ENCODE results near the gene MYO9A. TPM values are rescaled to one million over a fixed set of nuclear protein-coding genes. Genes with fewer than 3 reads are reported as not detected.
A peak's percentile ranks its signal among the peaks of the same experiment; 100 is the strongest.

The MYO9A gene
- polyA plus RNA-seq (ENCODE audit: insufficient read length in 12 of 12): 100 to 1,000 TPM in 1 of 12 donors, 10 to 100 TPM in 11; 26.1 to 399 (median 30.5) TPM
- long read RNA-seq, donor 1, partial matches to known transcripts: 21 of 22 reads
- long read RNA-seq, donor 1, other reads (novel, unspliced or antisense): 0 of 22 reads
- long read RNA-seq, donor 2: 0 reads
- long read RNA-seq, donor 3, partial matches to known transcripts: 0 of 1 reads
- long read RNA-seq, donor 3, other reads (novel, unspliced or antisense): 0 of 1 reads
- long read RNA-seq, donor 4, partial matches to known transcripts: 0 of 1 reads
- long read RNA-seq, donor 4, other reads (novel, unspliced or antisense): 0 of 1 reads
- long read RNA-seq, donor 5, partial matches to known transcripts: 0 of 1 reads
- long read RNA-seq, donor 5, other reads (novel, unspliced or antisense): 0 of 1 reads
- long read RNA-seq, donor 6, partial matches to known transcripts: 0 of 1 reads
- long read RNA-seq, donor 6, other reads (novel, unspliced or antisense): 0 of 1 reads
- long read RNA-seq, donor 7: 0 reads
- long read RNA-seq, donor 8, partial matches to known transcripts: 5 of 7 reads
- long read RNA-seq, donor 8, other reads (novel, unspliced or antisense): 0 of 7 reads
- long read RNA-seq, donor 9: 0 reads
- long read RNA-seq, donor 10, full-length matches to known transcripts: 2 of 2 reads
- long read RNA-seq, donor 10, partial matches to known transcripts: 0 of 2 reads
- long read RNA-seq, donor 10, other reads (novel, unspliced or antisense): 0 of 2 reads
- long read RNA-seq, donor 11, full-length matches to known transcripts: 3 of 3 reads
- long read RNA-seq, donor 11, partial matches to known transcripts: 0 of 3 reads
- long read RNA-seq, donor 11, other reads (novel, unspliced or antisense): 0 of 3 reads

DNA sequence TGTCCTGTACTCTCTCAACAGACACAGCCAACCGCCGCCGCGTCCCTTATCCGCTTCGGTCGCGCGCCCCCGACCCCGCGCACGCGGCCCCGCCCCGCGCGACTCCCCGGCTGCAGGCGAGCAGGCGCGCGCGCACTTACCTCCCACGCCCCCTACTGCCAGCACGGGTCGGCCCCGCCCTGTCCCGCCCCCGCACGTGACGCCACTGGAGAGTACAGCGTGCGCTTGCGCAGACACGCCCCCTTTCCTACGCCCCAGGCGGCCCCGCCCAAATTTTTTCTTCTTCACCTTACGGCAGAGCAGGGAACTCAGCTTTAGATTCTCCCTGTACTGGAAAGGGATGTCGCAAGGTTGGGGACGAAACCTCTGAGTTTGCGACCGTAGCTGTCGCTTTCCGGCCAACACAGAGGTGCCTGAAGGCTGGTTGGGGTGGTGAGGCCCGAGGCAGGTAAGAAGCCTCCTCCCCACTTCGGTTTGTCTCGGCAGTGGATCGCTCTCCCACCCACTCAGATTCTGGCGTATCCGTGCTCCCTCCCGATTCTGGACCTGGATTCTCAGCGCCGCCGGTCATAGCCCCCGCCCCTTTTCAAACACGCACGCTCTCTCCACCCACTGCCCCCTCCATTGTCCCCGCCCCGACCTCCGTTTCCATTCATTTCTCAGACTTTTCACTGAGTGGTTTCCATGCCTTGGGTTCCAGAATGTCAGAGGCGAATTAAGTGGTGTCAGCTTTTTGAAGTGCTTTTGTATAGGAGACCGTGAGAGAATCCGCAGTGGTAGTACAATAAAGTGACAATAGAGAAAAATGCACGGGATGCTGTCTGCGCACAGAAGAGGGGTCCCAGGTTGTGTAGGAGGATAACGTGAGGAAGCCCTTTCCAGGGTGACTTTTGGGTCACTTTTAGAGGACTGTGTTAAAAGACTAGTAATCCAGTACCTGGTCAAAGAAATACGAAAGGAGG is at the start of gene MYO9A, which contains the start of gene SENP8:
Gene MYO9A (minus strand): TSS at position 134 of the 962 bp plus-strand sequence. CDS start 71,587 bp downstream, outside the sequence.
Gene SENP8 (plus strand): TSS at position 387 of the 962 bp plus-strand sequence. CDS start 21,221 bp downstream, outside the sequence.
- peak; percentile 99 for DNase-seq

DNA sequence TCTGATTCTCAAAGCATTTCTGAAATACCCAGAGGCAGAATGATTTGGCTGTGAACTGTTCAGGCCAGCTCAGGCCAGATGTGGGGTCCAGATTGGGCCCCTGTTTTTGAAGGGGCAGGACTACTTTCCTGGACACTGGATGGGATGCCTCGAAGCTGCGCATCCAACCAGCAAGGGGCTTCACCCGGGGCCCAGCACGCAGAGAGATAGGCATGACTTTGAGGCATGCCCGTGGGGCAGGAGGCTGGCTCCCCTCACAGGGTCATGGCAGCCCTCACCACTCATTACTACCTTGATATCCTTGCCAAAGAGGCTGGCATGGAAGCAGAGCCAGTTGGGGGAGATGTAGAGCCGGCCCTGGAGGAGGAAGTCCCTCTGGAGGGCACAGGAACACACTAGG is 49.5 kb upstream of the MYO9A start:
- DNase-seq: no peak

GRCh38 chr15:72166716-72167417 is 48.9 kb upstream of the MYO9A start:
- no peak for DNase-seq

DNA sequence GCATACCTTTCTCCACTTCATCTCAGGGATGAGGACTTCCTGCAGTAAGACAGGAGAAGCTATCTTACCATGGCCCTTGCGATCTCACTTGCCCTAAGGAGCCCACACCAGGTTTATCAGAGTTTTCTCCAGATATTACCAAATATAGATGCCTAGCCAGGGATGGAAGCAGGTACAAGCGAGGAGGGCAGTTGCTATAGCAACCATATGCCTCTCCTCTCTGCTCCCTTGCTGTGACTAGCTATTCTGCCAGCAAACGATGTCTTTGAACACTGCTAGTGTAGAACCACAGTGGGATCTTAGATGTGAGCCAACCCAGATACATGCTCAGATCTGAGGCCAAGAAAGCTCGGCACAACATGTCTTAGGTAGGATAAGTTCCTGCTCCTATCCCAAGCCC is 45.8 kb upstream of the MYO9A start:
- DNase-seq: no peak

DNA sequence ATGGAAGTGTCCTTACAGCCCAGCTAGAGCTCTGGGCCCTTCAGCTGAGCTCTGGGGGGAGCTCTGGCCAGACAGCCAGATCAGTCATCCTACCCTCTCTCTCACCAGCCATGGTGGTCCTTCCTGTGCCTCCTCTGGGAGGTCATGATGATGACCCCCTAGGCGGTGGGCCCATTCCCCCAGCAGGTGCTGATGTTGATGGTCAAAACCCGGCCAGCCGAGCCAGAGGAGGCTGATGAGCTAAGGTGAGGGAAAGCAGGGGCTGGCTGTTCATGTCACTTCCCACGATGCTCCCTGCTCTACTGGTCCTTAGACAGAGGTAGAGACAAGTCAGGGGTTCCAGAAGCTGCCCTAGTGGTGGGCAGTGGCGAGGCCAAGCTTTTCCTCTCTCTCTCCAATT is 44.6 kb upstream of the MYO9A start:
- no peak for DNase-seq

DNA sequence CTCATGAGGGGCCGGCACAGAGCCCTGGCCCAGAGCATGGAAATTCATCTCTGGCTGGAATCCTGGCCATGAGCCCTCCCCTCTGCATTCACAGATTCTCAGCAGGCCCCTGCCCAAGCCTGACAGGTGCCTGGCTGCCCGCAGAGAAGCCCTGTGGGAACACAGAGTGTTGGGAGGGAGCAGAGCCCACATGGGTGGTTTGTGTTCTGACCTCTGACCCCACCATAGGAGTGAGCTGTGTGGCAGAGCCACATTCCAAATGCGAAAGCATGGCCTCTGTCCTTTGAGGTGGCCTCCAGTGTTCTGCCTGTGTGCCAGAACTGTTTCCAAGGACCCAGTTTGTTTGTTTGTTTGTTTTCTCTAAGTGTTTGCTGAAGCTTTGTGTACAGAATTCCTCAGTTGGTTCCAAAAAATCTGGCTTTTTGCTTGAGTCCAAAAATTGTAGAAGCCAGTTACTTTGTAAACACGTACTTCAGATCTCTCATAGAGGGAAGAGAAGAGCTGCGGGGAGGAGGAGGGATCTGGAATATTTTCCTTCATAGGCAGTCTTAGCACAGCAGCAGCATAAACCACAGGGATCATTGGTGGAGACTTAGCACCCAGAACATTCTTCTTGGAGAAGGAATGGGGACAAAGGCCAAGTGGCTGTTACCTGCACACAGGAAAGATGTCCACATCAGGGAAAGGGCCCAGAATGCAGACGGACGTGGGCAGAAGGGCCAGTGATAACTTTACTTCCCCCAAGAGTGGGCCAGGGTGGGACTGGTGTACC is 43.6 kb upstream of the MYO9A start:
- DNase-seq: peak; percentile 16

DNA sequence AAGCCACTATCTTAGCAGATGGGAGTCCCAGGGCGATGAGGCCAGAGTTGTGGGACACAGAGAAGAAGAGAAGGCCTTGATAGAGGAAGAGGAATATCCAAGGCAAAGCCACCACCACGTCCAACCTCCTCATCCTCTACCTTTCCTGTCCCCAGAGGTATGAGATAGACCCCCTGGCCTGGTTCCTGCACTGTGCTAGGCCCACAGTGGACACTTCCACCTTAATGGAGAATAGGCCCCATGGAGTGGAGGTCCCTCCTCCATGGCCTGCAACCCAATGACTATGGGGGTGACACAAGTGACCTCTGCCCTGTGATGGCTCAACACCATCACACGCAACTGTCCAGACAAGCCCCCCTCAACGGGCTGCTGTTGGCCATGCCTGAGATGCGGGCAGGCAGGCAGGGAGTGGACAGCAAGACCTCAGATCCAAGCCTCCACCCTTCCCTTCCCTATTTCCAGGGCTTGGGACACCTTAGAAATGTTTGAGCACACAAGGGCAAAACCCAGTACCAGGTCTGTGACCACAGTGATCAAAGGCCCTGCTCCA is 42.8 kb upstream of the MYO9A start:
- no peak for DNase-seq

DNA sequence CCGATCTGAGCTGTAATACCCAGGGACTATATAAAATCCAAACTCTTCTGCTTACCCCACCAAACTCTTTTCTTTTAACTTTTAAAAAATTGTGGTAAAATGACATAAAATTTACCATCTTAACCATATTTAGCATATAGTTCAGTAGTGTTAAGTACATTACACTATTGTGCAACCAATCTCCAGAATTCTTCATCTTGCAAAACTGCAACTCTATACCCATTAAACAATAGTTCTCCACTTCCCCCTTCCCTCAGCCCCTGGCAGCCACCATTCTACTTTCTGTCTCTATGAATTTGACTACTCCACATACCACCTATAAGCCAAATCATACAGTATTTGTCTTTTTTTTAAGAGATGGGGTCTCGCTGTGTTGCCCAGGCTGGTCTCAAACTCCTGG is 39.0 kb upstream of the MYO9A start:
- no peak for DNase-seq

DNA sequence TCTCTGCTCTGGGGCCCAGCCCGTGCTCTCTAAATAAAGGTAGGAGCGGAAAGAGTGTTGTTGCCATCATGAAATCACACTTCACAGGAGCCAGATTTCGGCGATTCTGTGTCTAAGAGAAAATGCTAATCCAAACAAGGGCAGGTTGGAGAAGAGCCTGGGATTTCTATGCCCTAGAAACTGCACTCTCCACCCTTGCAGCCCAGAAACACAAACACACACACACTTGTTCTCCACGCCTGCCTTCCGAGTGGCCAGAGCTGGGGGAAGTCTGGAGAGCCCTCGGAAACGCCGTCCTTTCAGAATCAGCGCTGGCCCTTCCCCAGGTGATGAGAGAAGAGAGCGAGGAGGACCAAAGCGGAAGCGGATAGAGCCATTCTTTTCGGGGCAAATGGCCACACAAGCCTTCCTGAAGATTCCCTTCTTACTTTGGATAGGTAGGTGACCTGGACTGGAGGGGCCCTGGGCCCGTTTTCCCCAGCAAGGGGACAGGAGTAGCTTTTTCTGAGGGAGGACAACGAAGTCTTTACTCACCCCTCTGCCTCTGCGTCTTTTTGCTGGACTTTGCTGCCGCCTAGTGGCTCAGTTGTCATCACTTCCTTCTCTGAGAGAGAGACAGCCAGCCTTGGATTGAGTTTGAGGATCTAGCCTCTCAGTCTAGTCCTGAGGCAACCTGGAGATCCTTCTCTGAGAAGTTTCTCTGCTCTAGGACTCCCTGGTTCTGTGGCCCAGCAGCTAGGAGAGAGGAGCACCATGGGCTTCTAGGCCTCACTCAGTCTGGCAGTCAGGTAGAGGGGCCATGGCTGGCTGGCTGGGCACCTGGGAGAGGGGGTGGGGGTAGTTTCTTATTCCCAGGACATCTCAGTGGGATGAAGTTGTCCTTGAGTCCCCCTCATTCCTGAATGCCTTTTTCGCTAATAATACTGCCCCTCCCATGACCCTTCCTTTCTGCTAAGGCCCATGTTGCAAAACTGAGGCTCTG is 38.0 kb upstream of the MYO9A start:
- peak; percentile 92 for DNase-seq

GRCh38 chr15:72155003-72155621 is 37.2 kb upstream of the MYO9A start:
- DNase-seq: peak; percentile 40

DNA sequence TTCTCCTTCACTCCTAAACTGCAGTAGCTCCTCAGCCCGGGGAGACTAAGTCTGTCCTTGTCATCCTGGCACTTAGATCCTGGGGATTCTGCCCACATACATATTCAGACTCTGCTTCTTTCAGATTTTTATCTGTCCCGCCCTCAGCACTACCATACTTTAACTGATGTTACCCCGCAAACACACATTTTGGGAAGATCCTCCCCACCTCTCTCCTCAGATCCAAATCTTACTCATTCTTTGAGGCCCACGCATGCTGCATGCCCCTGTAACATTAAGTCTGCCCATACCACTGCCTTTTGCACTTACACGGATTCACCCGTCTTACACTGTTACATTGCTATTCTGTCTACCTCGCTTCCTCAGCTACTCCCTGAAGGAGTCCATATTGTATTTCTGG is 36.4 kb upstream of the MYO9A start:
- no peak for DNase-seq

- no peak for DNase-seq
Measured at GRCh38 chr15:72153269-72154000, 35.5 kb upstream of the MYO9A start.

GRCh38 chr15:72147418-72147817 is 29.5 kb upstream of the MYO9A start:
- DNase-seq: no peak

DNA sequence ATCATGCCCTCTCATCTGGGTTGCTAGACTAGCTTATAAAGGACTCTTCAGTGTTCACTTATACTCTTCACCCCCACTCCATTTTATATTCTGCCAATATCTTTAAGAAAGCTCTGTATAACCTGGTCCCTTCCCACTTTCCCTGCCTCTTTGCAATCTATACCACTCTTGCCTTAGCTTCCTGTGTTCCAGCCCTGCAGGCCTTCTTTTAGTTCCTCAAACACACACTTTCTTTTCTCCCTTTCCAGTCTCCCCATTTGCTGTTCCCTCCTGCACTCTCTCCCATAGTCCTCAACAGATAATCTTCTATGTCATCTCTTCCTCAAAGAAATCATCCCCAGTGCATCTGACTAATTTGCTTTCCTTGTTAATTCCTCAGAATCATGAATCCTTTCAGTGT is 29.0 kb upstream of the MYO9A start:
- no peak for DNase-seq

- DNase-seq: no peak
Measured at GRCh38 chr15:72146221-72146620, 28.3 kb upstream of the MYO9A start.

DNA sequence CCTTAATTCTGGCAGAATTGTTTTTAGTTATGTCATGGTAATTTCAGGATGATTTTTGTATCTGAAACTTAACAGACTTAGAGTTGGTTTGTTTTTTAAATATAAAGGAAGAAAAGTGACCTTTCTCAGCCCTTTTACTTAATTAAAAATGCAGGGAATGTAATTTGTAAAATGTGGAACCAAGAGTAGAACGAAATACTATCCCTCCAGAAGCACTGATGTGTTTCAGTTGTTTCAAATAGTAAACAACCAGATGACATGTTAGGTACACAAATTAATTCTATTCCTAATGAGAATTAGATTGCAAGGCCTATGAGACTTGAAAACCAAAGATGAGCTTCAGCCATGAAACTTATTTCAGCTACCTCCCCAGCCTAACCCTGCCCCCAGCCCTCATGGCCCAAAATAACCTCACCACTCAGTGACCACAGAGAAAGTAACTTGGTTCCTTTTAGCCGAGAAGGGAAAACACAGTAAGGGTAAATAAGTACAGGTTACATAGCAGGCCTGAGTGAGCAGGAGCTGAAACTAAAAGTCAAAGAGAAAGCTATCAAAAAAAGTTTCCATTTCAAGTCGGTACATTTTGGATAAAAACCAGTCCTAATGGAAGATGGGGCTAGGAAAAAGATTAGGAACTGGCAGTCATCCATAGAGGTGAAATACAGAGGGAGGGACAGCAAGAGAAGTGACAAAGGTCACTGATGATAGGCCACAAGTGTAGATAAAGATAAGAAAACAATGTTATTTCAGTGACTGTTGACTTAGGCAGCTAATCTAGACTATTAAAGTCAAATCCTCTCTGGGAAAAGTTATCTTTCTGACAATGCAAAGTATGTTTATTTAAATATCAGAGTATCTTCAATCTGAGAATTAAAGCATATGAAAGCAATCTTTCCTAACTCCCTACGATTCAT is 23.5 kb upstream of the MYO9A start:
- no peak for DNase-seq
